Measurements from ENCODE around the gene CDK5RAP2. TPM values are rescaled to one million over a fixed set of nuclear protein-coding genes. Genes with fewer than 3 reads are reported as not detected.

CDK5RAP2 gene
- polyA plus RNA-seq, 4 donors = 49.8 to 72.9 (median 61.3) TPM

- DNase-seq (ENCODE audit: low read depth in 4 of 4, low spot score in 2 of 4) = peak in 2 of 4 donors; percentile 10 to 24
Observed at GRCh38 chr9:120412425-120412951, 167.5 kb downstream of the CDK5RAP2 start.

- DNase-seq (ENCODE audit: low read depth in 4 of 4, low spot score in 2 of 4) = no peak
Observed at GRCh38 chr9:120411862-120412424, 168.0 kb downstream of the CDK5RAP2 start.

GRCh38 chr9:120410925-120411501 lies 169.0 kb downstream of the CDK5RAP2 start:
- DNase-seq (ENCODE audit: low read depth in 4 of 4, low spot score in 2 of 4) = no peak

- no peak for DNase-seq (ENCODE audit: low read depth in 4 of 4, low spot score in 2 of 4)
Observed at GRCh38 chr9:120408680-120409258, 171.2 kb downstream of the CDK5RAP2 start.

GRCh38 chr9:120405860-120406259 lies 174.1 kb downstream of the CDK5RAP2 start:
- no peak for DNase-seq (ENCODE audit: low read depth in 4 of 4, low spot score in 2 of 4)

- DNase-seq (ENCODE audit: low read depth in 4 of 4, low spot score in 2 of 4) = no peak
Observed at GRCh38 chr9:120405134-120405533, 174.8 kb downstream of the CDK5RAP2 start.

- no peak for DNase-seq (ENCODE audit: low read depth in 4 of 4, low spot score in 2 of 4)
Observed at GRCh38 chr9:120403543-120403856, 176.5 kb downstream of the CDK5RAP2 start.

- no peak for DNase-seq (ENCODE audit: low read depth in 4 of 4, low spot score in 2 of 4)
Observed at GRCh38 chr9:120402741-120403542, 177.0 kb downstream of the CDK5RAP2 start.

- no peak for DNase-seq (ENCODE audit: low read depth in 4 of 4, low spot score in 2 of 4)
Observed at GRCh38 chr9:120399940-120400339, 180.0 kb downstream of the CDK5RAP2 start.

GRCh38 chr9:120398286-120398685 lies 181.7 kb downstream of the CDK5RAP2 start:
- no peak for DNase-seq (ENCODE audit: low read depth in 4 of 4, low spot score in 2 of 4)

GRCh38 chr9:120397453-120397852 lies 182.5 kb downstream of the CDK5RAP2 start:
- no peak for DNase-seq (ENCODE audit: low read depth in 4 of 4, low spot score in 2 of 4)

- no peak for DNase-seq (ENCODE audit: low read depth in 4 of 4, low spot score in 2 of 4)
Observed at GRCh38 chr9:120396931-120397330, 183.0 kb downstream of the CDK5RAP2 start.

- no peak for DNase-seq (ENCODE audit: low read depth in 4 of 4, low spot score in 2 of 4)
Observed at GRCh38 chr9:120396418-120396817, 183.5 kb downstream of the CDK5RAP2 start.

- DNase-seq (ENCODE audit: low read depth in 4 of 4, low spot score in 2 of 4) = no peak
Observed at GRCh38 chr9:120395376-120395775, 184.6 kb downstream of the CDK5RAP2 start.

- DNase-seq (ENCODE audit: low read depth in 4 of 4, low spot score in 2 of 4) = no peak
Observed at GRCh38 chr9:120394058-120394669, 185.8 kb downstream of the CDK5RAP2 start.

GRCh38 chr9:120393386-120394057 lies 186.4 kb downstream of the CDK5RAP2 start:
- DNase-seq (ENCODE audit: low read depth in 4 of 4, low spot score in 2 of 4) = no peak

GRCh38 chr9:120392711-120393110 lies 187.3 kb downstream of the CDK5RAP2 start:
- no peak for DNase-seq (ENCODE audit: low read depth in 4 of 4, low spot score in 2 of 4)

- DNase-seq (ENCODE audit: low read depth in 4 of 4, low spot score in 2 of 4) = no peak
Observed at GRCh38 chr9:120392245-120392644, 187.7 kb downstream of the CDK5RAP2 start.

GRCh38 chr9:120391691-120392090 lies 188.3 kb downstream of the CDK5RAP2 start:
- no peak for DNase-seq (ENCODE audit: low read depth in 4 of 4, low spot score in 2 of 4)

- no peak for DNase-seq (ENCODE audit: low read depth in 4 of 4, low spot score in 2 of 4)
Observed at GRCh38 chr9:120390637-120391190, 189.3 kb downstream of the CDK5RAP2 start.
